MG63 (cell line): Measurements from ENCODE around the gene FCHSD2. TPM values are rescaled to one million over a fixed set of nuclear protein-coding genes. Genes with fewer than 3 reads are reported as not detected.
"Not testable (repeated sequence)": the region's sequence is repeated elsewhere in the genome, so short reads cannot be mapped to it uniquely, and the experiment has no call there.

Experiments used
- DNase-seq: peaks from one replicate; pipeline ENCODE4 v3.0.0-alpha.2; 2020
- H3K27me3 ChIP-seq: fragments of 250-450 bp; sonication (Bioruptor Pico); 2 replicates; pipeline ENCODE4 v1.5.1; 2020; ENCODE audit warnings: mild to moderate bottlenecking, moderate library complexity
- H3K36me3 ChIP-seq: fragments of 250-450 bp; sonication (Bioruptor Pico); 2 replicates; pipeline ENCODE4 v1.5.1; 2020; ENCODE audit warnings: mild to moderate bottlenecking, moderate library complexity
- H3K4me3 ChIP-seq: fragments of 250-450 bp; sonication (Bioruptor Pico); 2 replicates; pipeline ENCODE4 v1.5.1; 2020; ENCODE audit warnings: mild to moderate bottlenecking, moderate library complexity
- H3K9me3 ChIP-seq: fragments of 250-450 bp; sonication (Bioruptor Pico); 2 replicates; pipeline ENCODE4 v1.5.1; 2020; ENCODE audit warnings: mild to moderate bottlenecking, moderate library complexity
- total RNA-seq: library from RNA; depleted of rRNA; stranded (reverse); fragments of >200 nt; shearing (Covaris generic); gene quantifications from 2 replicates; pipeline ENCODE4 v1.2.3, GENCODE V29; 2014; ENCODE audit warnings: low replicate concordance

Gene FCHSD2
- total RNA-seq, 1 experiment from 2014 or later = 8.2 TPM

GRCh38 chr11:73061434-73061833 is 80.7 kb downstream of the FCHSD2 start:
- not testable (repeated sequence) for DNase-seq, H3K27me3 ChIP-seq, H3K9me3 ChIP-seq, H3K4me3 ChIP-seq, H3K36me3 ChIP-seq

GRCh38 chr11:73059915-73060314 is 82.2 kb downstream of the FCHSD2 start:
- no peak for DNase-seq
- H3K4me3 ChIP-seq = no peak overlapping the region
- H3K9me3 ChIP-seq = peaks cover 5% of the 10 kb centered on the region; the same call in 1 of the 2 replicates
- no peaks in the 10 kb centered on the region for H3K27me3 ChIP-seq
- H3K36me3 ChIP-seq = no peaks in the 10 kb centered on the region

GRCh38 chr11:73058989-73059674 is 83.0 kb downstream of the FCHSD2 start:
- peaks cover 2% of the 10 kb centered on the region; the same call in 1 of the 2 replicates for H3K9me3 ChIP-seq
- no peaks in the 10 kb centered on the region for H3K36me3 ChIP-seq
- no peak overlapping the region for H3K4me3 ChIP-seq
- DNase-seq = no peak
- H3K27me3 ChIP-seq = no peaks in the 10 kb centered on the region

- no peaks in the 10 kb centered on the region for H3K9me3 ChIP-seq
- H3K36me3 ChIP-seq = no peaks in the 10 kb centered on the region
- H3K27me3 ChIP-seq = no peaks in the 10 kb centered on the region
- DNase-seq = no peak
- no peak overlapping the region for H3K4me3 ChIP-seq
These were observed 86.3 kb downstream of the FCHSD2 start for GRCh38 chr11:73055655-73056354.

- DNase-seq = no peak
- Histone ChIP-seq H3K4me3 (no peak overlapping the region), H3K9me3 (no peaks in the 10 kb centered on the region), H3K36me3 (no peaks in the 10 kb centered on the region), H3K27me3 (no peaks in the 10 kb centered on the region)
These were observed 87.1 kb downstream of the FCHSD2 start for GRCh38 chr11:73055002-73055401.

GRCh38 chr11:73053964-73054363 is 88.2 kb downstream of the FCHSD2 start:
- no peak for DNase-seq
- Histone ChIP-seq H3K4me3 (no peak overlapping the region), H3K27me3 (no peaks in the 10 kb centered on the region), H3K36me3 (no peaks in the 10 kb centered on the region), H3K9me3 (no peaks in the 10 kb centered on the region)

GRCh38 chr11:73048446-73048845 is 93.7 kb downstream of the FCHSD2 start:
- DNase-seq = no peak

GRCh38 chr11:73047773-73048371 is 94.2 kb downstream of the FCHSD2 start:
- no peak overlapping the region for H3K4me3 ChIP-seq
- no peaks in the 10 kb centered on the region for H3K36me3 ChIP-seq
- H3K27me3 ChIP-seq = no peaks in the 10 kb centered on the region
- H3K9me3 ChIP-seq = no peaks in the 10 kb centered on the region
- DNase-seq = no peak

More at GRCh38 chr11:73048446-73048845, 93.7 kb downstream of the FCHSD2 start:
- Histone ChIP-seq H3K27me3 (no peaks in the 10 kb centered on the region), H3K9me3 (no peaks in the 10 kb centered on the region), H3K4me3 (no peak overlapping the region), H3K36me3 (no peaks in the 10 kb centered on the region)

DNA sequence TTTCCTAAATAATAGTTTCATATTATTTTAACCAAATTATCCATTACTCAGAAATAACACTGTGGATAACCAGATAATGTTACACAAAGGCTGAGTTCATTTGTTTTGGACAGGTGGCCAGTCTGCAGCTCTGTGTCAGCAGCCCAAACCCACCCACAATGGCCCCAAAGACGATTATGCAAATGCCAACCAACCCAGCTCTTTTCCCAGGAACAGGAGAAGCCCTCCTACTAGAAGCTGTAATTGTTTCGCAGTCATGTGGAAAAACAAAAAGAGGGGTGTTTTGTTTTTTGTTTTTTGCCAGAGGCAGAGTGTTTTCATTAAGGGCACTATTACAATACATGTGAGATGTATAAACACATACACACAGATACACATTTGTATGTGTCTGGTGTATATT is 102.1 kb downstream of the FCHSD2 start:
- no peaks in the 10 kb centered on the region for H3K9me3 ChIP-seq
- no peak for DNase-seq
- no peak overlapping the region for H3K4me3 ChIP-seq
- no peaks in the 10 kb centered on the region for H3K27me3 ChIP-seq
- H3K36me3 ChIP-seq = no peaks in the 10 kb centered on the region; the same call in none of the 2 replicates

DNA sequence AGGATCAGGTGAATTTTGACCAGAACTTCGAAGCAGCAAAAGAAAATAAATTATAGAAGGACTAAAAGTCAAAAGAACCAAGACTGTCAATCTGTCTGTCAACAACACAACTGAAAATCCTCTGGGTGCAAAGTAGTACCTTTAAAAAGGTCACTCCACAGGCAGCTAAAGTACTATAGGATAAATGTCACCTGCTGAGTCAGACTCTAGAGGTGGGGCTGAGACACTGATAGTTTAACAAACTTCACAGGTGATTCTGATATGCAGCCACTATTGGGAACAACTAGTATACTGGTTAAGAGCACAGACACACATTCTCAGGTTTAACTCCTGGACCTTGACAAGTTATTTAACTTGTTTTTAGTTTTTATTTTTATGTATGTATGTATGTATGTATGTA is 107.3 kb downstream of the FCHSD2 start:
- H3K27me3 ChIP-seq = no peaks in the 10 kb centered on the region
- no peaks in the 10 kb centered on the region for H3K9me3 ChIP-seq
- no peak overlapping the region for H3K4me3 ChIP-seq
- no peaks in the 10 kb centered on the region; the same call in none of the 2 replicates for H3K36me3 ChIP-seq
- DNase-seq = no peak

DNA sequence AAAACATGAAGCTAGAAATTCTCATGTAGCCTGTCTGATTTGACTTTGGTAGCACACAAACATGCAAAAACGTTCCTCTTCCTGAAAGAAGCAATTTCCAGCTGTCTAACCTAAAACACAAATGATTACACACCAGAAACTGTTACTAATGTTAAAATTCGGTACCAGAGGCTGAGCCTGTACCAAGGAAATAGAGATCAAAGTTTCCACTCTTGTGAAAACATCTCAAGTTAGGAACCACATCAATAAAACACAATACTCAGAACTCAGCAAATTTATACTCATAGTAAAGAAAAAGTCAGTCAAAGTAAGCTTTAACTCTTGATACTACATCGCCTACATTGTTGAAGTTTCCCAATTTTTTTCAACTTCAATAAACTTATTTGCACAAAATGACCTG is 107.8 kb downstream of the FCHSD2 start:
- no peaks in the 10 kb centered on the region for H3K27me3 ChIP-seq
- H3K36me3 ChIP-seq = no peaks in the 10 kb centered on the region; the same call in none of the 2 replicates
- no peak overlapping the region for H3K4me3 ChIP-seq
- no peaks in the 10 kb centered on the region for H3K9me3 ChIP-seq
- no peak for DNase-seq

- Histone ChIP-seq H3K4me3 (no peak overlapping the region), H3K27me3 (no peaks in the 10 kb centered on the region), H3K36me3 (no peaks in the 10 kb centered on the region; the same call in 1 of the 2 replicates), H3K9me3 (peaks cover 6% of the 10 kb centered on the region)
- DNase-seq = no peak
These were observed 112.0 kb downstream of the FCHSD2 start for GRCh38 chr11:73030130-73030529.

- H3K9me3 ChIP-seq = peaks cover 14% of the 10 kb centered on the region
- H3K4me3 ChIP-seq = no peak overlapping the region
- no peak for DNase-seq
These were observed 112.7 kb downstream of the FCHSD2 start for GRCh38 chr11:73029403-73029802.

GRCh38 chr11:73028611-73029010 is 113.5 kb downstream of the FCHSD2 start:
- no peaks in the 10 kb centered on the region; the same call in 1 of the 2 replicates for H3K36me3 ChIP-seq
- DNase-seq = no peak
- H3K4me3 ChIP-seq = no peak overlapping the region
- peaks cover 20% of the 10 kb centered on the region for H3K9me3 ChIP-seq
- H3K27me3 ChIP-seq = no peaks in the 10 kb centered on the region

More at GRCh38 chr11:73029403-73029802, 112.7 kb downstream of the FCHSD2 start:
- no peaks in the 10 kb centered on the region for H3K27me3 ChIP-seq
- H3K36me3 ChIP-seq = no peaks in the 10 kb centered on the region; the same call in 1 of the 2 replicates

DNA sequence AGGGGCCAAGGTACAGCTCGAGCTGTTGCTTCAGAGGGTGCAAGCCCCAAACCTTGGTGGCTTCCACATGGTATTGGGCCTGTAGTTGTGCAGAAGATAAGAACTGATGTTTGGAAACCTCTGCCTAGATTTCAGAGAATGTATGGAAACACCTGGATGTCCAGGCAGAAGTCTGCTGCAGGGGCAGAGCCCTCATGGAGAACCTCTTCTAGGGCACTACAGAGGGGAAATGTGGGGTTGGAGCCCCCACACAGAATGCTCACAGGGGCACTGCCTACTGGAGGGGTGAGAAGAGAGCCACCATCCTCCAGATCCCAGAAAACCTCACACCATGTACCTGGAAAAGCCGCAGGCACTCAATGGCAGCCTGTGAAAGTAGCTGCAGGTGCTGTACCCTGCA is 114.3 kb downstream of the FCHSD2 start:
- not testable (repeated sequence) for H3K4me3 ChIP-seq, H3K27me3 ChIP-seq, H3K36me3 ChIP-seq, DNase-seq
- peaks cover 20% of the 10 kb centered on the region for H3K9me3 ChIP-seq

DNA sequence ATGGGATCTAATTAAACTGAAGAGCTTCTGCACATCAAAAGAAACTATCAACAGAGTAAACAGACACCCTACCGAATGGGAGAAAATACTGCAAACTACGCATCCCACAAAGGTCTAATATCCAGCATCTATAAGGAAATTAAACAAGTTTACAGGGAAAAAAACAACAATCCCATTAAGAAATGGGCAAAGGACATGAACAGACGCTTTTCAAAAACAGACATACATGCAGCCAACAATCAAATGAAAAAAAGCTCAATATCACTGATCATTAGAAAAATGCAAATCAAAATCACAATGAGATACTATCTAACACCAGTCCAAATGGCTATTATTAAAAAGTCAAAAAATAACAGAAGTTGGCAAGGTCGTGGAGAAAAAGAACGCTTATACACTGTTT is 117.5 kb downstream of the FCHSD2 start:
- no peak overlapping the region for H3K4me3 ChIP-seq
- no peaks in the 10 kb centered on the region; the same call in 1 of the 2 replicates for H3K36me3 ChIP-seq
- DNase-seq = no peak
- H3K9me3 ChIP-seq = peaks cover 20% of the 10 kb centered on the region
- no peaks in the 10 kb centered on the region for H3K27me3 ChIP-seq

- no peak overlapping the region for H3K4me3 ChIP-seq
- DNase-seq = no peak
- H3K9me3 ChIP-seq = peaks cover 13% of the 10 kb centered on the region
- H3K36me3 ChIP-seq = no peaks in the 10 kb centered on the region
- H3K27me3 ChIP-seq = no peaks in the 10 kb centered on the region
These were observed 122.1 kb downstream of the FCHSD2 start for GRCh38 chr11:73019996-73020395.
